A549 (cell line): ENCODE results near the gene LATS1.

Experiments
- CEBPB ChIP-seq, 2 experiments: fragments of >200 bp in 1 of 2; sonication (Bioruptor Twin) in 1 of 2; formaldehyde crosslinking in 1 of 2; IDR thresholded peaks; 2 replicates each; pipeline ENCODE4 v1.6.1; 2012 to 2016
- FOSL2 ChIP-seq, 2 experiments: fragments of 450-650 bp in 1 of 2; fragments of >200 bp in 1 of 2; sonication (Bioruptor Twin) in 1 of 2; formaldehyde crosslinking; IDR thresholded peaks; 2 replicates each; pipeline versions ENCODE4 v1.5.0 to v1.6.1; 2016 to 2020; ENCODE audit warnings: mild to moderate bottlenecking in 1 of 2, moderate library complexity in 1 of 2
- HOXA7 ChIP-seq: fragments of 250-450 bp; sonication (Bioruptor Pico); IDR thresholded peaks from 2 replicates; pipeline ENCODE4 v1.5.0; 2020; ENCODE audit warnings: mild to moderate bottlenecking, moderate library complexity
- TF ChIP-seq, protein P1 (sequence below): fragments of >200 bp; sonication (Bioruptor Twin); formaldehyde crosslinking; IDR thresholded peaks from 3 replicates; pipeline ENCODE4 v1.5.1; 2016

DNA sequence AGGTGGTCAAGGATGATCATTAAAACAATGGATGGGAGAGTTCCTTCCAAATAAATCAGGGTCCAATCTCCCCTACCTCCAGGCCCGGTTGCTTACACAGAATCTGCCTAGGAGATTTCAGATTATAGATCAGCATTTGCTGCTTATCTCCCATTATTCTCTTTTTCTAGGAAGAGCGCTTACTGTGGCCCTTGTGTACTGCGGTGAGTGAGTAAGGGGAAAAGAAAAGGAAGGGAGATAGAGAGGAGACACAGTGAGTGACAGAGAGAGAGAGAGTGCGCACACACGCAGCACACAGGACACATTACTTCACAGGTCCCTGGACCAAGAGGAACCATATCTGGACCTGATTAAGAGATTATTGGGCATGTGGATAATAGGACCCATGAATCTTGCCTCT, 6.2 kb downstream of the LATS1 start:
- TF ChIP-seq, protein P1, sequence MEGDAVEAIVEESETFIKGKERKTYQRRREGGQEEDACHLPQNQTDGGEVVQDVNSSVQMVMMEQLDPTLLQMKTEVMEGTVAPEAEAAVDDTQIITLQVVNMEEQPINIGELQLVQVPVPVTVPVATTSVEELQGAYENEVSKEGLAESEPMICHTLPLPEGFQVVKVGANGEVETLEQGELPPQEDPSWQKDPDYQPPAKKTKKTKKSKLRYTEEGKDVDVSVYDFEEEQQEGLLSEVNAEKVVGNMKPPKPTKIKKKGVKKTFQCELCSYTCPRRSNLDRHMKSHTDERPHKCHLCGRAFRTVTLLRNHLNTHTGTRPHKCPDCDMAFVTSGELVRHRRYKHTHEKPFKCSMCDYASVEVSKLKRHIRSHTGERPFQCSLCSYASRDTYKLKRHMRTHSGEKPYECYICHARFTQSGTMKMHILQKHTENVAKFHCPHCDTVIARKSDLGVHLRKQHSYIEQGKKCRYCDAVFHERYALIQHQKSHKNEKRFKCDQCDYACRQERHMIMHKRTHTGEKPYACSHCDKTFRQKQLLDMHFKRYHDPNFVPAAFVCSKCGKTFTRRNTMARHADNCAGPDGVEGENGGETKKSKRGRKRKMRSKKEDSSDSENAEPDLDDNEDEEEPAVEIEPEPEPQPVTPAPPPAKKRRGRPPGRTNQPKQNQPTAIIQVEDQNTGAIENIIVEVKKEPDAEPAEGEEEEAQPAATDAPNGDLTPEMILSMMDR: no peak
- TF ChIP-seq HOXA7 (no peak), CEBPB (IDR thresholded peaks at IDR 0.05) (no peak), FOSL2 (IDR thresholded peaks at IDR 0.05) (no peak), FOSL2 (CRISPR knock-in tag; IDR thresholded peaks at IDR 0.05) (no peak)
